ENCODE measurements around the gene TMEM125.

Gene TMEM125

GRCh38 chr1:43284546-43285110 is 14.8 kb downstream of the TMEM125 start:
- Histone ChIP-seq H3K9me2 (replicated peaks; ENCODE audit: low read depth, low read length) (no peaks in the 10 kb centered on the region), H3K9ac (ENCODE audit: low read depth, low read length, poor library complexity, severe bottlenecking) (no peak overlapping the region), H2AFZ (ENCODE audit: low read length) (no peak overlapping the region), H3K27me3 (ENCODE audit: insufficient read depth, low read length, poor library complexity, severe bottlenecking) (peaks cover 13% of the 10 kb centered on the region), H3K79me2 (ENCODE audit: insufficient read depth, low read length) (no peaks in the 10 kb centered on the region), H4K20me1 (ENCODE audit: insufficient read depth, low read length, poor library complexity, severe bottlenecking) (no peaks in the 10 kb centered on the region), H3K36me3 (ENCODE audit: insufficient read depth, low read length) (no peaks in the 10 kb centered on the region), H3F3A (ENCODE audit: low read depth) (no peaks in the 10 kb centered on the region), H3K4me2 (ENCODE audit: low read depth, low read length, poor library complexity, severe bottlenecking) (no peak overlapping the region), H3K4me1 (ENCODE audit: insufficient read depth, low read length, poor library complexity, severe bottlenecking) (no peaks in the 10 kb centered on the region), H3K9me3 (ENCODE audit: insufficient read depth, low read depth, low read length) (no peaks in the 10 kb centered on the region), H3K4me3 (ENCODE audit: low read length, poor library complexity, severe bottlenecking) (no peak overlapping the region)
- TF ChIP-seq EZH2phosphoT487 (IDR thresholded peaks at IDR 0.05; ENCODE audit: borderline replicate concordance) = no peak
- TF ChIP-seq CTCF (conservative IDR thresholded peaks at IDR 0.05; ENCODE audit: low read length) = no peak

- Histone ChIP-seq H3K9ac (ENCODE audit: low read depth, low read length, poor library complexity, severe bottlenecking) (no peak within 1 kb of the TSS), H2AFZ (ENCODE audit: low read length) (no peak within 1 kb of the TSS)
These were observed 15.6 kb downstream of the TMEM125 start, which contains the start of gene C1orf210 for GRCh38 chr1:43285269-43285990. C1orf210 (minus strand) TSS chr1:43285581; CDS start chr1:43283270, 2,311 bp downstream.

GRCh38 chr1:43286115-43286514 is 16.3 kb downstream of the TMEM125 start:
- no peaks in the 10 kb centered on the region for H4K20me1 ChIP-seq (ENCODE audit: insufficient read depth, low read length, poor library complexity, severe bottlenecking)
- no peak overlapping the region for H2AFZ ChIP-seq (ENCODE audit: low read length)
- H3K4me2 ChIP-seq (ENCODE audit: low read depth, low read length, poor library complexity, severe bottlenecking) = no peak overlapping the region
- H3K9ac ChIP-seq (ENCODE audit: low read depth, low read length, poor library complexity, severe bottlenecking) = no peak overlapping the region
- no peak overlapping the region for H3K4me3 ChIP-seq (ENCODE audit: low read length, poor library complexity, severe bottlenecking)
- H3K9me3 ChIP-seq (ENCODE audit: insufficient read depth, low read depth, low read length) = no peaks in the 10 kb centered on the region
- no peaks in the 10 kb centered on the region for H3K36me3 ChIP-seq (ENCODE audit: insufficient read depth, low read length)
- no peaks in the 10 kb centered on the region for H3K9me2 ChIP-seq (replicated peaks; ENCODE audit: low read depth, low read length)
- TF ChIP-seq CTCF (conservative IDR thresholded peaks at IDR 0.05; ENCODE audit: low read length) (no peak), EZH2phosphoT487 (IDR thresholded peaks at IDR 0.05; ENCODE audit: borderline replicate concordance) (no peak)
- H3K79me2 ChIP-seq (ENCODE audit: insufficient read depth, low read length) = no peaks in the 10 kb centered on the region
- H3K4me1 ChIP-seq (ENCODE audit: insufficient read depth, low read length, poor library complexity, severe bottlenecking) = no peaks in the 10 kb centered on the region
- H3K27me3 ChIP-seq (ENCODE audit: insufficient read depth, low read length, poor library complexity, severe bottlenecking) = peaks cover 5% of the 10 kb centered on the region
- no peaks in the 10 kb centered on the region for H3F3A ChIP-seq (ENCODE audit: low read depth)

More at GRCh38 chr1:43285269-43285990, 15.6 kb downstream of the TMEM125 start, which contains the start of gene C1orf210:
- Histone ChIP-seq H3K36me3 (ENCODE audit: insufficient read depth, low read length) (no peaks in the 10 kb centered on the region), H3K79me2 (ENCODE audit: insufficient read depth, low read length) (no peaks in the 10 kb centered on the region), H3K9me3 (ENCODE audit: insufficient read depth, low read depth, low read length) (no peaks in the 10 kb centered on the region), H3K4me3 (ENCODE audit: low read length, poor library complexity, severe bottlenecking) (no peak within 1 kb of the TSS), H3K27me3 (ENCODE audit: insufficient read depth, low read length, poor library complexity, severe bottlenecking) (peaks cover 5% of the 10 kb centered on the region), H3K9me2 (replicated peaks; ENCODE audit: low read depth, low read length) (no peaks in the 10 kb centered on the region), H3K4me2 (ENCODE audit: low read depth, low read length, poor library complexity, severe bottlenecking) (no peak within 1 kb of the TSS), H4K20me1 (ENCODE audit: insufficient read depth, low read length, poor library complexity, severe bottlenecking) (no peaks in the 10 kb centered on the region), H3F3A (ENCODE audit: low read depth) (no peaks in the 10 kb centered on the region), H3K4me1 (ENCODE audit: insufficient read depth, low read length, poor library complexity, severe bottlenecking) (no peaks in the 10 kb centered on the region)
- TF ChIP-seq CTCF (conservative IDR thresholded peaks at IDR 0.05; ENCODE audit: low read length) = no peak
- no peak for TF ChIP-seq EZH2phosphoT487 (IDR thresholded peaks at IDR 0.05; ENCODE audit: borderline replicate concordance)
